Measurements from ENCODE around the gene NUP42.
A peak's percentile ranks its signal among the peaks of the same experiment; 100 is the strongest.
"Not testable (repeated sequence)": the region's sequence is repeated elsewhere in the genome, so short reads cannot be mapped to it uniquely, and the experiment has no call there.

Gene NUP42

DNA sequence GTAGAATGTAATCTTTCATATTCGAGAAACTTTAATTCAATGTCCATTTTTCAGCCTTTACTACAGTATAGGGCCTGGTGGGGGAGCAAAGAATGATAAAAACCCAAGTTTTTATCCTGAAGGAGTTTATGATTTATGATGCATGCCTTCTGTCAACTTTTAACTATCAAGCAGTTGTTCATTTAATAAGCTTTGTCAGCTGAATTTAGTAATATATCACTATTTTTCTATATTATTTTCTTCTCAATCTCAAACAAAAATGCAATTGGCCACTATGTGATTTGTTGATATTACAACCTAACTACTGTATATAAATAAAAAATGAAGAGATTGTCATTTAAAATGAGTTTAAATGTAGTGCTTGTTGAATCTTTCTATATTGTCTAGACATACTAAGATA lies 2.4 kb downstream of the NUP42 start:
- DNase-seq (ENCODE audit: low spot score in 2 of 2) = no peak
- peak overlapping the region; percentile 75 for H3K4me3 ChIP-seq
- H3K36me3 ChIP-seq (replicated peaks) = peaks cover 39% of the 10 kb centered on the region
- peaks cover 7% of the 10 kb centered on the region for H3K4me1 ChIP-seq
- no peaks in the 10 kb centered on the region for H3K27me3 ChIP-seq (ENCODE audit: low read depth)
- no peaks in the 10 kb centered on the region for H3K9me3 ChIP-seq
- in situ Hi-C loops (cut with MboI; ENCODE audit: low sequenced_read_pairs) = no loop called here

DNA sequence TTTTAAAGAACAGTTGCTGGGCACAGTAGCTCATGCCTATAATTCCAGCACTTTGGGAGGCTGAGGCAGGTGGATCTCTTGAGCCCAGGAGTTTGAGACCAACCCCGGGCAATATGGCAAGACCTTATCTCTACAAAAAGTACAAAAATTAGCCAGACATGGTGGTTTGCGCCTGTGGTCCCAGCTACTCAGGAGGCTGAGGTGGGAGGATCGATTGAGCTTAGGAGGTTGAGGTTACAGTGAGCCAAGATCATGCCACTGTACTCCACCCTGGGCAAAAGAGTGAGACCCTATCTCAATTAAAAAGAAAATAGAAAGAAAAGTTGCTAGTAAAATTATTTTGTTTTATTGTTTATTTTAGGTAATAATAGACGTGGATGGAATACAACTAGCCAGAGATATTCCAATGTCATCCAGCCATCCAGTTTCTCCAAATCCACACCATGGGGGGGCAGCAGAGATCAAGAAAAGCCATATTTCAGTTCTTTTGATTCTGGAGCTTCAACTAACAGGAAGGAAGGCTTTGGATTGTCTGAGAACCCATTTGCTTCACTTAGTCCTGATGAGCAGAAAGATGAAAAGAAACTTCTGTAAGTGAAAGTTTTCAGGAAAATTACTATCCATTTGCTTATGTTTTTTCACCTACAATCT lies 3.0 kb downstream of the NUP42 start:
- H3K4me3 ChIP-seq = no peak overlapping the region
- DNase-seq (ENCODE audit: low spot score in 2 of 2) = peak; percentile 39 to 71
- H3K27me3 ChIP-seq (ENCODE audit: low read depth) = no peaks in the 10 kb centered on the region
- in situ Hi-C loops (cut with MboI; ENCODE audit: low sequenced_read_pairs) = no loop called here
- peaks cover 45% of the 10 kb centered on the region for H3K36me3 ChIP-seq (replicated peaks)
- H3K4me1 ChIP-seq = peaks cover 7% of the 10 kb centered on the region
- H3K9me3 ChIP-seq = no peaks in the 10 kb centered on the region

DNA sequence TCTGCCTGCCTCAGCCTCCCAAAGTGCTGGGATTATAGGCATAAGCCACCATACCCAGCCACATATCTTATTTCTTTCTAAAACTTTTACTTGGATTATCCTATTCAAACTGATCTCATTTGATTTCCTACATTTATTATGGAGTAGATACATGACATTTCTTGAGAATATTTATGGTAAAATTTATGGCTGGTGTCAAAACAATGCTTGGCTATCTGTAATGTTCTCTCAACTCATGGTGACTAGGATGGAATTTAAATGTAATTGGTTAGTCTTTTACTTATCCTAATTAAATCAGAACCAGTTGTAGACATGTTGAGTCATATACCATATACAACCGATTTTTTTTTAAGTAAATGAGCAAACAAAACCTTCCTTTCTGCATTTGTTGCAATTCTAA lies 4.1 kb downstream of the NUP42 start:
- Histone ChIP-seq H3K36me3 (replicated peaks) (peaks cover 56% of the 10 kb centered on the region), H3K4me3 (no peak overlapping the region), H3K9me3 (no peaks in the 10 kb centered on the region), H3K27me3 (ENCODE audit: low read depth) (no peaks in the 10 kb centered on the region), H3K4me1 (peaks cover 7% of the 10 kb centered on the region)
- DNase-seq (ENCODE audit: low spot score in 2 of 2) = no peak
- in situ Hi-C loops (cut with MboI; ENCODE audit: low sequenced_read_pairs) = no loop called here

DNA sequence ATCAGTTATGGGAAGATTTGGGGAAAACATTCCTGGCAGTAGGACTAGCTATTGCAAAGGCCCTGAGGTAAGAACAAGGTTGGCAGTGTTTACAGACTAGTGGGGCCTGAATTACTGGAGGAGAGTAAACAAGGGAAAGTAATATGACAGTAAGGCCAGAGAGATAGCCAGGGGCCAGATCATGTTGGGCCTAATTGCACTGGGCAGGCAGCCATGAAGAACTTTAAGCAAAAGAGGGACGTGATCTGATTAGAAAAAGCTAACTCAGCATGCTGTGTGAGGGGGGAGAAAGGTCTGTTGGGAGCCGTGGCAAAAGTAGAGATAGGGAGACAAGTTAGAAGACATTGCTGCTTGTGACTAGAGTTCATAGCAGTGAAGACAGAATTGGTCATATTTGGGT lies 9.2 kb downstream of the NUP42 start:
- in situ Hi-C loops (cut with MboI; ENCODE audit: low sequenced_read_pairs) = no loop called here
- H3K27me3 ChIP-seq (ENCODE audit: low read depth) = no peaks in the 10 kb centered on the region
- H3K4me3 ChIP-seq = no peak overlapping the region
- H3K4me1 ChIP-seq = no peaks in the 10 kb centered on the region
- no peak for DNase-seq (ENCODE audit: low spot score in 2 of 2)
- no peaks in the 10 kb centered on the region for H3K9me3 ChIP-seq
- peaks cover 80% of the 10 kb centered on the region for H3K36me3 ChIP-seq (replicated peaks)

DNA sequence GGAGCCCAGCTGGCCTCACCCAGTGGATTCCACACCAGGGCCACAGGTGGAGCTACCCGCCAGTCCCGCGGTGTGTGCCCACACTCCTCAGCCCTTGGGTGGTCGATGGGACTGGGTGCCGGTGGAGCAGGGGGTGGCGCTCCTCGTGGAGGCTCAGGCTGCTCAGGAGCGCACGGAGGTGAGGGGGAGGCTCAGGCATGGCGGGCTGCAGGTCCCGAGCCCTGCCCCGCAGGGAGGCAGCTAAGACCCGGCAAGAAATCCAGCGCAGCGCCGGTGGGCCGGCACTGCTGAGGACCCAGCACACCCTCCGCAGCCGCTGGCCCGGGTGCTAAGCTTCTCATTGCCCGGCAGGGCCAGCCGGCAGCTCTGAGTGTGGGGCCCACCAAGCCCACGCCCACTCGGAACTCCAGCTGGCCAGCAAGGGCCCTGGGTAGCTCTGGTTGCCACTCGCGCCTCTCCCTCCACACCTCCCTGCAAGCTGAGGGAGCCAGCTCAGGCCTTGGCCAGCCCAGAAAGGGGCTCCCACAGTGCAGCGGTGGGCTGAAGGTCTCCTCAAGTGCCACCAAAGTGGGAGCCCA lies 11.9 kb downstream of the NUP42 start:
- H3K27me3 ChIP-seq (ENCODE audit: low read depth); H3K4me3 ChIP-seq; H3K4me1 ChIP-seq; H3K9me3 ChIP-seq; DNase-seq (ENCODE audit: low spot score in 2 of 2); in situ Hi-C loops (cut with MboI; ENCODE audit: low sequenced_read_pairs): not testable (repeated sequence)
- peaks cover 75% of the 10 kb centered on the region for H3K36me3 ChIP-seq (replicated peaks)

DNA sequence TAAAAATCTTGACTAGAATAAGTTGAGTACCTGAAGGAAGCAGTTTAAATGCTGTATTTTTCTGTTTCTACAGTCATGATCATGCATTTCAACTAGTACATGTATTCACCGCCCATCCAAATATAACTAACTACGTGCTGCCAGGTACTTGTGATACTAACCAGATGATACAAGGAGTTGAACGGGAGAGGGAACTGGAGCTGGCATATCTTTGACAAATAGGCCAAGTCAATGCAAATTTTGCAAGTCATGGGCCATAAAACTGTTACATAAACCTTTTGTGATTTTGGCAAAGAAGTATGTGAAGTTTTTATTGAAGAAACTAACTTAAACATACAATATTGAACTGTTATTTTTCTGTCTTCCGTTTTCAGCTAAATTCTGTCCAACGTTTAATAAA lies 14.5 kb downstream of the NUP42 start:
- H3K4me3 ChIP-seq = no peak overlapping the region
- H3K9me3 ChIP-seq = no peaks in the 10 kb centered on the region
- no peaks in the 10 kb centered on the region for H3K27me3 ChIP-seq (ENCODE audit: low read depth)
- no peak for DNase-seq (ENCODE audit: low spot score in 2 of 2)
- H3K4me1 ChIP-seq = no peaks in the 10 kb centered on the region
- H3K36me3 ChIP-seq (replicated peaks) = peaks cover 70% of the 10 kb centered on the region
- in situ Hi-C loops (cut with MboI; ENCODE audit: low sequenced_read_pairs) = no loop called here

DNA sequence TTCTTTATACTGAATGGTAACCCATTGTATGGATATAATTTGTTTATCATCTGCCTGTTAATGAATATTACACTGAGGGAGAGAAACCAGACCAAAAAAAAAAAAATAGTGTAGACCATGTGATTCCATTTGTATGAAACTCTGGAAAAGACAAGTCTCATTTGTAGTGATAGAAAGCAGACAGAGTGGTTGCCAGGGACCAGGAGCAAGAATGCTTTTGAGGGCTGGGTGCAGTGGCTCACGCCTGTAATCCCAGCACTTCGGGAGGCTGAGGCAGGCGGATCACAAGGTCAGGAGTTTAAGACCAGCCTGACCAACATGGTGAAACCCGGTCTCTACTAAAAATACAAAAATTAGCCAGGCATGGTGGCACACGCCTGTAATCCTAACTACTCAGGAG lies 15.9 kb downstream of the NUP42 start:
- H3K4me1 ChIP-seq; DNase-seq (ENCODE audit: low spot score in 2 of 2); H3K4me3 ChIP-seq; H3K9me3 ChIP-seq; in situ Hi-C loops (cut with MboI; ENCODE audit: low sequenced_read_pairs); H3K27me3 ChIP-seq (ENCODE audit: low read depth): not testable (repeated sequence)
- H3K36me3 ChIP-seq (replicated peaks) = peaks cover 63% of the 10 kb centered on the region

DNA sequence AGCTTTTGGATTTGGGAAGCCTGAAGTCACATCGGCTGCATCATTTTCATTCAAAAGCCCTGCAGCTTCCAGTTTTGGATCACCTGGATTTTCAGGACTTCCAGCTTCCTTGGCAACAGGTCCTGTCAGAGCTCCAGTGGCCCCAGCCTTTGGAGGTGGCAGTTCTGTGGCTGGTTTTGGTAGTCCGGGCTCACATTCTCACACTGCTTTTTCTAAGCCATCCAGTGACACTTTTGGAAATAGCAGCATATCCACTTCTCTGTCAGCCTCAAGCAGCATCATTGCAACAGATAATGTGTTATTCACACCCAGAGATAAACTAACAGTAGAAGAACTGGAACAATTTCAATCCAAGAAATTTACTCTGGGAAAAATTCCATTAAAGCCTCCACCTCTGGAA lies 18.5 kb downstream of the NUP42 start:
- no peak for DNase-seq (ENCODE audit: low spot score in 2 of 2)
- Histone ChIP-seq H3K4me3 (no peak overlapping the region), H3K4me1 (no peaks in the 10 kb centered on the region), H3K36me3 (replicated peaks) (peaks cover 49% of the 10 kb centered on the region), H3K27me3 (ENCODE audit: low read depth) (no peaks in the 10 kb centered on the region), H3K9me3 (no peaks in the 10 kb centered on the region)
- in situ Hi-C loops (cut with MboI; ENCODE audit: low sequenced_read_pairs) = no loop called here

DNA sequence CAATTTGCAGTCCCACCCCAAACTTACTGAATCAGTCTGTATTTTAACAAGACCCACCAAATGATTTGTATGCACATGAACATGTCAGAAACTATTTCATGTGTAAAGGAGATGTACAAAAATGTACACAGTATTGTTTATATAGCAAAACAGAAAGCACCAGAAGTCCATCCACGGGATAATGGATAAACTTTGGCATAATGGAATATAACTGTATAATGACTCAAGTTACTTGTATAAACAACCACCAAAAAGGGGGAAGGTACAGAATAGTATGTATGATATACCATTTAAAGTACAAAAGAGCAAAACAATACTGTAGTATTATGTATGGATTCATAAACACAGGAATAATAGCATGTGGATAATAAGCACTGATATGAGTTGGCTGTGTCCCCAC lies 22.4 kb downstream of the NUP42 start:
- H3K9me3 ChIP-seq = no peaks in the 10 kb centered on the region
- no peaks in the 10 kb centered on the region for H3K27me3 ChIP-seq (ENCODE audit: low read depth)
- H3K4me1 ChIP-seq = no peaks in the 10 kb centered on the region
- in situ Hi-C loops (cut with MboI; ENCODE audit: low sequenced_read_pairs) = no loop called here
- H3K36me3 ChIP-seq (replicated peaks) = peaks cover 20% of the 10 kb centered on the region
- no peak for DNase-seq (ENCODE audit: low spot score in 2 of 2)
- no peak overlapping the region for H3K4me3 ChIP-seq

DNA sequence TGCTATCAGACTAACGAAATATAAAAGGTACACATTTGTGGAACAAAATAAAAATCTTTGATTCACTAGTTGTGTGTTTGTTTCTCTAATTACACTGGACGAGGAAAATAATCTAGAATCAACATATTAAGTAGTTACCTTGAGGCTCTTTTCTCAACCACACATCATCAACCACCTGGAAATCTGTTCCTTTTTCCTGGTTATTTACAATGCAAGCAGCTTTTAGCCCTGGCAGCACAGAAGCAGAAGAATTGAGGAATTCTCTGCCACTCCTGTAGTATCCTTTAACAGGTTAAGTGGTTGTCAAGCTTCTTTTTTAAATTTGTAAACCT lies 23.7 kb downstream of the NUP42 start:
- in situ Hi-C loops (cut with MboI; ENCODE audit: low sequenced_read_pairs) = no loop called here
- H3K4me3 ChIP-seq = no peak overlapping the region
- no peaks in the 10 kb centered on the region for H3K27me3 ChIP-seq (ENCODE audit: low read depth)
- H3K4me1 ChIP-seq = no peaks in the 10 kb centered on the region
- H3K36me3 ChIP-seq (replicated peaks) = peaks cover 7% of the 10 kb centered on the region
- no peak for DNase-seq (ENCODE audit: low spot score in 2 of 2)
- H3K9me3 ChIP-seq = no peaks in the 10 kb centered on the region

DNA sequence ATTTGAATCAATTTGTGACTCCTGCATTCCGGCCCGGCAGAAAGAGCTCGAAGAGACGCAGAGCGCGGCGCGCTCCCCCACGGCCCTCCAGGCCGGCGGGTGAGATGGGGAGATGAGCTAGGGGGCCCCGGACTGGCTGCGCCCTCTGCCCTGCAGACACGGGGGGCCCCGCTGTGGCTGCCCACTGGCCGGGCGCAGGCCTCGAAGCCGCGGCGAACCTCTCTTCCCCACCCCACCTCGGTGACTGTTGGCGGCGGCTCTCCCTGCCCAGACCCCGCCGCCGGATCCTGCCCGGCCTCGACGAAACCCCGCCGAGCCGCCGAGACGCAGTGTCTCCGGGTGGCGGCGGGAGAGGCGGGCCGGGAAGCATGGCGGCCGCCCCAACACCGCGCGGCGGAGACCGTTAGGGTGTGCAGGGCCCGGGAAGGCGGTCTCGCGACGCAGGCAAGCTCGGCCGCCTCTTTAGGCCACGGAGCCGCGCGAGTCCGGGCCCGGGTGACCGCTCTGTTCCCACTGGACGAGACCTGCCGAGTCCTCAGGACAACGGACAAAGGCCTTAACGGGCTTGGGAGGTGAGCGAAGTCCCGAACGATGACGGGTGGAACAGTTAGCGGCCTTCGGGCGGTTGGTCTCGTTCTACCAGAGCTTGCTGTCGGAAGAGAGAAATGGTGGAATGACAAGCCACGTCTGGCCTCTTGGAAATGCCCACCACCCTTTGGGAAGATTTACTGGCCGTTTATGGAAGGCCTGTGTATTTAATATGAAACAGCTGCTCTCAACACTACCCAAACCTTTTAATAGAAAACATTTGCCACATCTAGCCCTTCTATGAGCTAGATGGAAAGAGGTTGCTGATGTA lies 24.3 kb downstream of the NUP42 start:
- Histone ChIP-seq H3K4me1 (no peaks in the 10 kb centered on the region), H3K9me3 (no peaks in the 10 kb centered on the region), H3K27me3 (ENCODE audit: low read depth) (no peaks in the 10 kb centered on the region), H3K4me3 (no peak overlapping the region), H3K36me3 (replicated peaks) (peaks cover 4% of the 10 kb centered on the region)
- in situ Hi-C loops (cut with MboI; ENCODE audit: low sequenced_read_pairs) = no loop called here
- DNase-seq (ENCODE audit: low spot score in 2 of 2) = no peak

DNA sequence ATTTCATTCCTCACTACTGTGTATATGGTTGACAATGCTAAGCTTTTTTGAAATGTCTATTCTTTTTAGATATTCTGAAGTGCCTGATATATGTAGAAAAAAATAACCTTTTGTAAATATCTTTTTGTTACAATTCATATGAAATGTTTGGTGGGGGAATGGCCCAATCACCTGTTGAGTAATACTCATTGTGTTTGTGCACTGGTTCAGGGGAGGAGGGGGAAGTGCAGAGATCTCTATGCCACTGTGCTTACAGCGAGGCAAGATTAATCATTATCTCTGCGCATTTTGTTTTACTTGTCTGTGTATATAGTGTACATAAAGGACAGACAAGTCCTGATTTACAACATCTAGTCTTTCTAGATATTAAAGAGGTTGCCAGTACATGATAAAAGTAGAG lies 25.2 kb downstream of the NUP42 start:
- in situ Hi-C loops (cut with MboI; ENCODE audit: low sequenced_read_pairs) = no loop called here
- Histone ChIP-seq H3K4me3 (no peak overlapping the region), H3K9me3 (no peaks in the 10 kb centered on the region), H3K27me3 (ENCODE audit: low read depth) (no peaks in the 10 kb centered on the region), H3K36me3 (replicated peaks) (no peaks in the 10 kb centered on the region), H3K4me1 (no peaks in the 10 kb centered on the region)
- DNase-seq (ENCODE audit: low spot score in 2 of 2) = no peak

DNA sequence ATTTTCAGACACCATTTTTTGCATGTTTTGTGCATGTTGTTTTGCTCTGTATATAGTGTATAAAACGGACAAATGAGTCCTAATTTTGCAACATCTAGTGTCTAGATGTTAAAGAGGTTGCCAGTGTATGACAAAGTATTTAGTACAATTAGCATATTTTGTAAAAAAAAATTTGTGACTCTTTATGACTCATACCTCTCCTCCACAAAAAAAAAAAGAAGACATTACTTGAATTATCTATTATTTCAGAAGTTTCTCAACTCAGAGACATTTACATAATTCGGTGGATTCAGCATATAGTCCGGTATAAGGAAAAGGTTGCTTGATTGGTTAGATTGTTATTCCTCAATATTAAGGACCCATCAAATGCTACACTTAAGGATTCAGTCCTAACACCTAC lies 26.0 kb downstream of the NUP42 start:
- H3K4me3 ChIP-seq = no peak overlapping the region
- no peak for DNase-seq (ENCODE audit: low spot score in 2 of 2)
- no peaks in the 10 kb centered on the region for H3K9me3 ChIP-seq
- no peaks in the 10 kb centered on the region for H3K4me1 ChIP-seq
- no peaks in the 10 kb centered on the region for H3K27me3 ChIP-seq (ENCODE audit: low read depth)
- in situ Hi-C loops (cut with MboI; ENCODE audit: low sequenced_read_pairs) = no loop called here
- H3K36me3 ChIP-seq (replicated peaks) = no peaks in the 10 kb centered on the region

DNA sequence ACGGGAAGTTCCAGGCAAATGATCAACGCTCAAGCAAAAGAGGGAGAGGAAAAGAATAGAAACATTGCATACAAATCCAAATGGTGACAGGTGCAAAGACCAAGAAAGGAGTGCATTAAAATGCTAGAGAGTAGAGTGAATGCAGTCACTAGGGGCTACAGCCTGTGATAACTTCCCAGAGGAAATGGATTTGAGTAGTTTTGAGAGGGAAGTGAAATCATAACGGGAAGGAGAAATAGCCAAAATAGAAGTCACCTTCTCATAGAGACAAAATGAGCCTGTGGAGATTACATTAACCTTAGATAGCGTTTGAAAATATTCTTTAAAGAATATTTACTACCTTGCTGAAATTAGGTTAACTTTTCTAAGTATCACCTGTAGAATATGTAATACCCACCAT lies 26.5 kb downstream of the NUP42 start:
- in situ Hi-C loops (cut with MboI; ENCODE audit: low sequenced_read_pairs) = no loop called here
- H3K9me3 ChIP-seq = no peaks in the 10 kb centered on the region
- no peaks in the 10 kb centered on the region for H3K27me3 ChIP-seq (ENCODE audit: low read depth)
- H3K4me3 ChIP-seq = no peak overlapping the region
- H3K36me3 ChIP-seq (replicated peaks) = no peaks in the 10 kb centered on the region
- DNase-seq (ENCODE audit: low spot score in 2 of 2) = no peak
- H3K4me1 ChIP-seq = no peaks in the 10 kb centered on the region
